Upper lobe of right lung (tissue), 1 donor: ENCODE data around the gene TRIM7. TPM values are rescaled to one million over a fixed set of nuclear protein-coding genes. Genes with fewer than 3 reads are reported as not detected.

Source experiments
- ATAC-seq: fragments of 200-7000 bp; cut with Tn5 transposase; one replicate; pipeline ENCODE4 v1.9.1; 2020; ENCODE audit warnings: mild to moderate bottlenecking, moderate library complexity
- DNase-seq: peaks from one replicate; pipeline ENCODE4 v3.0.0-alpha.2; 2020
- H3K27ac ChIP-seq: fragments of 200-600 bp; one replicate; pipeline ENCODE4 v1.8.0; 2022
- H3K27me3 ChIP-seq: fragments of 200-600 bp; one replicate; pipeline ENCODE4 v1.8.0; 2022; ENCODE audit warnings: mild to moderate bottlenecking
- H3K36me3 ChIP-seq: fragments of 200-600 bp; one replicate; pipeline ENCODE4 v1.8.0; 2022
- H3K4me1 ChIP-seq: fragments of 200-600 bp; one replicate; pipeline ENCODE4 v1.8.0; 2022
- H3K4me3 ChIP-seq: fragments of 200-600 bp; one replicate; pipeline ENCODE4 v1.8.0; 2022; ENCODE audit warnings: mild to moderate bottlenecking
- H3K9me3 ChIP-seq: fragments of 200-600 bp; one replicate; pipeline ENCODE4 v1.8.0; 2022
- CTCF ChIP-seq: fragments of 200-600 bp; IDR thresholded peaks from one replicate; pipeline ENCODE4 v1.8.0; 2022; ENCODE audit warnings: antibody characterized with exemption
- intact Hi-C: fragments of 100-400 bp; cut with DNase I; formaldehyde crosslinking; loops from one replicate; pipeline ENCODE4 v1.11.0; 2022
- total RNA-seq: library from RNA; stranded (reverse); fragmentation: NEBNext Ultra II Directional; extraction: Animal tissue kit (Norgen Biotek cat#: 25700); gene quantifications from one replicate; pipeline ENCODE4 v1.2.1, GENCODE V29; 2021
- donor health status: DM: no; HTN: yes; CAD: no; lungs with severe emphysema.

The TRIM7 gene
- total RNA-seq, 1 donor from 2014 or later = 4.9 TPM

GRCh38 chr5:181243564-181244343 lies 38.8 kb upstream of the TRIM7 start, which contains the start of gene RACK1:
Gene RACK1, minus strand, starts transcription at chr5:181243906. Its CDS starts 106 bp downstream, at chr5:181243800.
- peaks cover 57% of the 10 kb centered on the region for H3K4me1 ChIP-seq
- ATAC-seq = peak; percentile 72
- no peak for TF ChIP-seq CTCF
- peak within 1 kb of the TSS; percentile 98 for H3K27ac ChIP-seq
- intact Hi-C loops = no loop called here
- DNase-seq = peak; percentile 93
- peak within 1 kb of the TSS; percentile 72 for H3K4me3 ChIP-seq
- no peaks in the 10 kb centered on the region for H3K9me3 ChIP-seq
- H3K27me3 ChIP-seq = no peaks in the 10 kb centered on the region
- H3K36me3 ChIP-seq = peaks cover 38% of the 10 kb centered on the region

- Histone ChIP-seq H3K27me3 (no peaks in the 10 kb centered on the region), H3K9me3 (no peaks in the 10 kb centered on the region), H3K36me3 (peaks cover 45% of the 10 kb centered on the region), H3K4me1 (peaks cover 50% of the 10 kb centered on the region), H3K27ac (peak overlapping the region; percentile 98), H3K4me3 (peak overlapping the region; percentile 72)
- intact Hi-C loops = no loop called here
- ATAC-seq (peak; percentile 0), DNase-seq (no peak)
- no peak for TF ChIP-seq CTCF
These were observed 38.1 kb upstream of the TRIM7 start for GRCh38 chr5:181243018-181243563.

GRCh38 chr5:181242031-181242451 lies 37.0 kb upstream of the TRIM7 start:
- no peaks in the 10 kb centered on the region for H3K27me3 ChIP-seq
- H3K9me3 ChIP-seq = no peaks in the 10 kb centered on the region
- peak overlapping the region; percentile 72 for H3K4me3 ChIP-seq
- DNase-seq = no peak
- no peak for ATAC-seq
- H3K27ac ChIP-seq = peak overlapping the region; percentile 98
- H3K36me3 ChIP-seq = peaks cover 55% of the 10 kb centered on the region
- TF ChIP-seq CTCF = no peak
- H3K4me1 ChIP-seq = peaks cover 45% of the 10 kb centered on the region
- intact Hi-C loops = no loop called here

- Histone ChIP-seq H3K4me3 (peak overlapping the region; percentile 72), H3K9me3 (no peaks in the 10 kb centered on the region), H3K27me3 (no peaks in the 10 kb centered on the region), H3K27ac (peak overlapping the region; percentile 98), H3K4me1 (peaks cover 45% of the 10 kb centered on the region), H3K36me3 (peaks cover 61% of the 10 kb centered on the region)
- intact Hi-C loops = no loop called here
- DNase-seq = no peak
- no peak for TF ChIP-seq CTCF
- no peak for ATAC-seq
These were observed 36.5 kb upstream of the TRIM7 start for GRCh38 chr5:181241393-181241975.

- H3K4me1 ChIP-seq = peaks cover 30% of the 10 kb centered on the region
- no peak overlapping the region for H3K4me3 ChIP-seq
- no peak overlapping the region for H3K27ac ChIP-seq
- H3K9me3 ChIP-seq = no peaks in the 10 kb centered on the region
- H3K36me3 ChIP-seq = peaks cover 84% of the 10 kb centered on the region
- intact Hi-C loops = no loop called here
- ATAC-seq (no peak), DNase-seq (no peak)
- no peak for TF ChIP-seq CTCF
- no peaks in the 10 kb centered on the region for H3K27me3 ChIP-seq
These were observed 34.2 kb upstream of the TRIM7 start for GRCh38 chr5:181239062-181239663.
